Midbrain (tissue), 1 donor: ENCODE measurements around the gene HLA-DMA.
"Not testable (repeated sequence)": the region's sequence is repeated elsewhere in the genome, so short reads cannot be mapped to it uniquely, and the experiment has no call there.

Source experiments
- DNase-seq: peaks from one replicate; lab custom pipeline; 2025; lab: John Stamatoyannopoulos, UW

Gene HLA-DMA

GRCh38 chr6:32954986-32955802 lies 2.3 kb upstream of the HLA-DMA start:
- DNase-seq: no peak

GRCh38 chr6:32954267-32954666 lies 1.4 kb upstream of the HLA-DMA start:
- DNase-seq: no peak

GRCh38 chr6:32953775-32954174 lies 878 bp upstream of the HLA-DMA start:
- no peak for DNase-seq

- DNase-seq: no peak
These were observed 2.4 kb downstream of the HLA-DMA start for GRCh38 chr6:32950449-32950848.

- DNase-seq: no peak
These were observed 2.9 kb downstream of the HLA-DMA start for GRCh38 chr6:32950010-32950409.

- no peak for DNase-seq
These were observed 3.8 kb downstream of the HLA-DMA start for GRCh38 chr6:32949113-32949512.

- DNase-seq: no peak
These were observed 5.1 kb downstream of the HLA-DMA start for GRCh38 chr6:32947552-32948465.

GRCh38 chr6:32946893-32947292 lies 6.0 kb downstream of the HLA-DMA start:
- DNase-seq: no peak

- no peak for DNase-seq
These were observed 6.9 kb downstream of the HLA-DMA start for GRCh38 chr6:32945953-32946352.

GRCh38 chr6:32945108-32945760 lies 7.7 kb downstream of the HLA-DMA start:
- DNase-seq: no peak

GRCh38 chr6:32943864-32944649 lies 8.8 kb downstream of the HLA-DMA start:
- DNase-seq: peak; percentile 14

GRCh38 chr6:32942555-32943123 lies 10.3 kb downstream of the HLA-DMA start:
- not testable (repeated sequence) for DNase-seq

- DNase-seq: no peak
These were observed 11.6 kb downstream of the HLA-DMA start for GRCh38 chr6:32941214-32941768.

GRCh38 chr6:32940656-32941213 lies 12.2 kb downstream of the HLA-DMA start, which contains the start of gene HLA-DMB:
Gene HLA-DMB, minus strand, starts transcription at chr6:32941028. Its CDS starts 221 bp downstream, at chr6:32940807.
- peak; percentile 72 for DNase-seq

GRCh38 chr6:32938494-32938893 lies 14.4 kb downstream of the HLA-DMA start:
- DNase-seq: no peak

- DNase-seq: peak; percentile 15
These were observed 15.7 kb downstream of the HLA-DMA start for GRCh38 chr6:32937230-32937633.

GRCh38 chr6:32936239-32937152 lies 16.4 kb downstream of the HLA-DMA start:
- DNase-seq: peak; percentile 8

- DNase-seq: no peak
These were observed 17.2 kb downstream of the HLA-DMA start for GRCh38 chr6:32935551-32936238.

- DNase-seq: peak; percentile 53
These were observed 19.2 kb downstream of the HLA-DMA start for GRCh38 chr6:32933661-32934085.
